Peyer's patch (tissue), 4 donors: Measurements from ENCODE around the gene DLG3.

Source experiments
- CTCF ChIP-seq, 6 experiments: fragments of 450-650 bp in 4 of 6; fragments of 200-600 bp in 2 of 6; sonication (generic) in 1 of 6; IDR thresholded peaks; one replicate each; pipeline ENCODE4 v1.5.1; 2017 to 2019; ENCODE audit warnings: antibody characterized with exemption in 6 of 6, mild to moderate bottlenecking in 3 of 6, moderate library complexity in 1 of 6
- POLR2A ChIP-seq, 2 donors: fragments of 450-650 bp; IDR thresholded peaks; one replicate each; pipeline ENCODE4 v1.5.1; 2017; ENCODE audit warnings: antibody characterized with exemption in 2 of 2, mild to moderate bottlenecking in 2 of 2, moderate library complexity in 2 of 2

- TF ChIP-seq CTCF (IDR thresholded peaks at IDR 0.05) = no peak
- TF ChIP-seq POLR2A (IDR thresholded peaks at IDR 0.05) = peak in 1 of 2 donors; percentile 11
These were observed 33.1 kb downstream of the DLG3 start for GRCh38 chrX:70477734-70478075.
